RWPE1 (cell line): ENCODE results near the gene ZSWIM6.

Source experiments
- CTCF ChIA-PET: fragments of 350-600 bp; sonication (Branson Sonifier 250); formaldehyde crosslinking; extraction: SDS; loops from one replicate; lab custom pipeline; 2021; lab: Yijun Ruan, JAX
- POLR2A ChIA-PET: fragments of 400-600 bp; formaldehyde crosslinking; extraction: SDS; loops from one replicate; lab custom pipeline; 2020; ENCODE audit warnings: antibody characterized with exemption; ENCODE audit not compliant: low non-redundant PET; lab: Yijun Ruan, JAX
- DNase-seq: peaks from one replicate; pipeline ENCODE4 v3.0.0; 2012; ENCODE audit warnings: low spot score
- H3K27ac ChIP-seq: fragments of 450-650 bp; 2 replicates; pipeline ENCODE4 v1.5.1; 2017
- CTCF ChIP-seq: fragments of 450-650 bp; conservative IDR thresholded peaks from 2 replicates; pipeline ENCODE4 v1.5.1; 2017; ENCODE audit warnings: low read depth, mild to moderate bottlenecking

Gene ZSWIM6

GRCh38 chr5:61505281-61505680 lies 173.2 kb downstream of the ZSWIM6 start:
- DNase-seq, result no peak
- H3K27ac ChIP-seq, result no peak overlapping the region
- TF ChIP-seq CTCF, result no peak
- ChIA-PET CTCF (interaction anchor here (0.6 kb wide), 1 partner anchor 46 kb away, joined by 4 read pairs; no protein-coding TSS in a partner anchor), POLR2A (no interaction called here)

- TF ChIP-seq CTCF, result no peak
- CTCF ChIA-PET, result interaction anchor here (0.6 kb wide), 3 partner anchors 180 to 1832 kb away, joined by 3 to 4 read pairs (median 4); no protein-coding TSS in a partner anchor
- DNase-seq, result peak; percentile 11
- H3K27ac ChIP-seq, result no peak overlapping the region
- POLR2A ChIA-PET, result no interaction called here
Observed at GRCh38 chr5:61507232-61507631, 175.2 kb downstream of the ZSWIM6 start.

GRCh38 chr5:61516946-61517345 lies 184.9 kb downstream of the ZSWIM6 start:
- DNase-seq, result no peak
- CTCF ChIA-PET, result no interaction called here
- no peak overlapping the region for H3K27ac ChIP-seq
- no peak for TF ChIP-seq CTCF
- POLR2A ChIA-PET, result no interaction called here

- H3K27ac ChIP-seq, result no peak overlapping the region
- ChIA-PET CTCF (no interaction called here), POLR2A (no interaction called here)
- TF ChIP-seq CTCF, result no peak
- no peak for DNase-seq
Observed at GRCh38 chr5:61519728-61520277, 187.7 kb downstream of the ZSWIM6 start.

- POLR2A ChIA-PET, result no interaction called here
- no peak for TF ChIP-seq CTCF
- CTCF ChIA-PET, result interaction anchor here (0.6 kb wide), 2 partner anchors 72 to 1018 kb away, joined by 3 to 6 read pairs; no protein-coding TSS in a partner anchor
- no peak overlapping the region for H3K27ac ChIP-seq
- DNase-seq, result no peak
Observed at GRCh38 chr5:61523073-61523472, 191.0 kb downstream of the ZSWIM6 start.

- no peak overlapping the region for H3K27ac ChIP-seq
- no peak for DNase-seq
- TF ChIP-seq CTCF, result no peak
- POLR2A ChIA-PET, result no interaction called here
- CTCF ChIA-PET, result interaction anchor here (0.6 kb wide), 2 partner anchors 71 to 1017 kb away, joined by 3 to 6 read pairs; no protein-coding TSS in a partner anchor
Observed at GRCh38 chr5:61523997-61524396, 191.9 kb downstream of the ZSWIM6 start.
